Keratinocyte (primary cell): ENCODE measurements around the gene SHISA4. TPM values are rescaled to one million over a fixed set of nuclear protein-coding genes. Genes with fewer than 3 reads are reported as not detected.
"Not testable (repeated sequence)": the region's sequence is repeated elsewhere in the genome, so short reads cannot be mapped to it uniquely, and the experiment has no call there.

ENCODE experiments used
- DNase-seq: peaks from one replicate; pipeline ENCODE4 v3.0.0-alpha.2; 2011; ENCODE audit warnings: low read depth, missing footprints, low spot score
- FAIRE-seq: peaks from 2 replicates; lab custom pipeline; 2011; peaks lifted over from hg19 to GRCh38; lab: Jason Lieb, UNC
- H2AFZ ChIP-seq: 2 replicates; pipeline ENCODE4 v1.6.0; 2012; ENCODE audit warnings: low read length, control low read depth, inconsistent platforms; ENCODE audit not compliant: control insufficient read depth
- H3K27ac ChIP-seq: 2 replicates; pipeline ENCODE4 v1.5.1; 2011; ENCODE audit warnings: low read length; ENCODE audit not compliant: control insufficient read depth, insufficient read depth
- H3K27me3 ChIP-seq: 3 replicates; pipeline ENCODE4 v1.6.0; 2011; ENCODE audit warnings: low read length; ENCODE audit not compliant: control insufficient read depth, insufficient read depth; ENCODE audit errors: extremely low read depth
- H3K36me3 ChIP-seq, 2 experiments: 2 replicates in 1 of 2; 3 replicates in 1 of 2; pipeline ENCODE4 v1.5.1; 2011; ENCODE audit warnings: low read length in 2 of 2, mild to moderate bottlenecking in 1 of 2; ENCODE audit not compliant: control insufficient read depth in 2 of 2, insufficient read depth in 2 of 2; ENCODE audit errors: extremely low read depth in 1 of 2
- H3K4me1 ChIP-seq: 3 replicates; pipeline ENCODE4 v1.5.1; 2011; ENCODE audit warnings: low read length; ENCODE audit not compliant: control insufficient read depth, insufficient read depth; ENCODE audit errors: extremely low read depth
- H3K4me2 ChIP-seq: 3 replicates; pipeline ENCODE4 v1.6.0; 2011; ENCODE audit warnings: low read depth, low read length; ENCODE audit not compliant: control insufficient read depth, insufficient read depth; ENCODE audit errors: extremely low read depth
- H3K4me3 ChIP-seq, 3 experiments: fragments of 200-600 bp in 1 of 3; sonication (generic) in 1 of 3; 2 replicates in 2 of 3; 3 replicates in 1 of 3; pipeline ENCODE4 v1.5.1; 2011 to 2016; ENCODE audit warnings: low read length in 3 of 3, mild to moderate bottlenecking in 3 of 3, control low read depth in 2 of 3, inconsistent platforms in 1 of 3, low read depth in 1 of 3, mixed read lengths in 1 of 3, mixed run types in 1 of 3, moderate library complexity in 1 of 3; ENCODE audit not compliant: control insufficient read depth in 2 of 3, insufficient read depth in 2 of 3; ENCODE audit errors: extremely low read depth in 1 of 3
- H3K79me2 ChIP-seq: 2 replicates; pipeline ENCODE4 v1.6.0; 2012; ENCODE audit warnings: low read length; ENCODE audit not compliant: control insufficient read depth, insufficient read depth
- H3K9ac ChIP-seq: 3 replicates; pipeline ENCODE4 v1.6.0; 2011; ENCODE audit warnings: low read length; ENCODE audit not compliant: control insufficient read depth, insufficient read depth; ENCODE audit errors: extremely low read depth
- H3K9me1 ChIP-seq: 3 replicates; pipeline ENCODE4 v1.6.0; 2011; ENCODE audit warnings: low read length; ENCODE audit not compliant: control insufficient read depth, insufficient read depth; ENCODE audit errors: extremely low read depth
- H3K9me3 ChIP-seq: 2 replicates; pipeline ENCODE4 v1.5.1; 2012; ENCODE audit warnings: low read depth, low read length; ENCODE audit not compliant: control insufficient read depth
- H4K20me1 ChIP-seq: 3 replicates; pipeline ENCODE4 v1.6.0; 2011; ENCODE audit warnings: low read length; ENCODE audit not compliant: control insufficient read depth, insufficient read depth; ENCODE audit errors: extremely low read depth
- EZH2 ChIP-seq: IDR thresholded peaks from one replicate; pipeline ENCODE4 v1.6.1; 2012; ENCODE audit warnings: inconsistent platforms, mild to moderate bottlenecking, low read length, moderate library complexity
- dilution Hi-C: fragments of 300-500 bp; cut with MboI; formaldehyde crosslinking; loops from one replicate; pipeline ENCODE4 v1.7.0; 2020; ENCODE audit warnings: low sequenced_read_pairs; ENCODE audit not compliant: extremely low pct_ligation_motif_present
- polyA plus RNA-seq, 5 experiments: library from polyadenylated mRNA; depleted of rRNA in 3 of 5; stranded (reverse) in 3 of 5; stranded (forward) in 1 of 5; unstranded in 1 of 5; fragments of >200 nt; gene quantifications; 1 replicate in 1 of 5; 2 replicates in 3 of 5; 3 replicates in 1 of 5; pipeline versions ENCODE4 v1.2.1 to v1.2.3, GENCODE V29; 2011 to 2012; ENCODE audit warnings: missing spikeins in 2 of 5, low read depth in 1 of 5, low replicate concordance in 1 of 5
- TF ChIP-seq, protein P1 (sequence below), 3 experiments: IDR thresholded peaks in 1 of 3; conservative IDR thresholded peaks in 1 of 3; optimal IDR thresholded peaks in 1 of 3; 2 replicates in 2 of 3; 3 replicates in 1 of 3; pipeline versions ENCODE3 to v1.5.1; 2011; ENCODE audit warnings: low read length in 3 of 3, mild to moderate bottlenecking in 3 of 3, moderate library complexity in 2 of 3, control low read depth in 1 of 3, inconsistent platforms in 1 of 3; ENCODE audit not compliant: insufficient read depth in 2 of 3; ENCODE audit errors: extremely low read depth in 1 of 3

SHISA4 gene
- polyA plus RNA-seq, 1 donor (not counting 4 experiments of a cell fraction or from before 2014, with no cell fraction given) = 2.2 TPM

DNA sequence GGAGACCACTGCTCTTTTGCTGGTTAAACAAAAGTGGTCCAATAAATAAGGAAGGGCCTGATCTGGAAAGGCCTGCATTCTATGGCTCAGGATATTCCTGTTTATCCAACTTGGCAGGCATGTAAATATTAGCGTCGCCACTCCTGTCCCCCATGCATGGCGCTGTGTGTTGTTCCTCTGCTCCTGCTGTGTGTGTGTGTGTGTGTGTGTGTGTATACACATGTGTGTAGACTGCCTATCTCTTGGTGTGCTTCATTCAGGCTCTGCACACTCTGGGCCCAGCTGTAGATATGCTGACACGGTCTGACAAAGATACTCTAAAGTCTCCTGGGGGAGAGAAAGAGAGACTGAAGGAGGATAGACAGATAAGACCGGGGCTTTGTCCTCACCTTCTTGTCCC is 50.9 kb downstream of the SHISA4 start:
- DNase-seq (no peak), FAIRE-seq (no peak)
- H3K4me3 ChIP-seq = no peak overlapping the region
- no peak overlapping the region for H3K4me2 ChIP-seq
- H2AFZ ChIP-seq = no peak overlapping the region
- no peak for TF ChIP-seq EZH2
- TF ChIP-seq, protein P1, sequence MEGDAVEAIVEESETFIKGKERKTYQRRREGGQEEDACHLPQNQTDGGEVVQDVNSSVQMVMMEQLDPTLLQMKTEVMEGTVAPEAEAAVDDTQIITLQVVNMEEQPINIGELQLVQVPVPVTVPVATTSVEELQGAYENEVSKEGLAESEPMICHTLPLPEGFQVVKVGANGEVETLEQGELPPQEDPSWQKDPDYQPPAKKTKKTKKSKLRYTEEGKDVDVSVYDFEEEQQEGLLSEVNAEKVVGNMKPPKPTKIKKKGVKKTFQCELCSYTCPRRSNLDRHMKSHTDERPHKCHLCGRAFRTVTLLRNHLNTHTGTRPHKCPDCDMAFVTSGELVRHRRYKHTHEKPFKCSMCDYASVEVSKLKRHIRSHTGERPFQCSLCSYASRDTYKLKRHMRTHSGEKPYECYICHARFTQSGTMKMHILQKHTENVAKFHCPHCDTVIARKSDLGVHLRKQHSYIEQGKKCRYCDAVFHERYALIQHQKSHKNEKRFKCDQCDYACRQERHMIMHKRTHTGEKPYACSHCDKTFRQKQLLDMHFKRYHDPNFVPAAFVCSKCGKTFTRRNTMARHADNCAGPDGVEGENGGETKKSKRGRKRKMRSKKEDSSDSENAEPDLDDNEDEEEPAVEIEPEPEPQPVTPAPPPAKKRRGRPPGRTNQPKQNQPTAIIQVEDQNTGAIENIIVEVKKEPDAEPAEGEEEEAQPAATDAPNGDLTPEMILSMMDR (optimal IDR thresholded peaks at IDR 0.05 in 1 of 3, IDR thresholded peaks at IDR 0.05 in 1 of 3, conservative IDR thresholded peaks at IDR 0.05 in 1 of 3; ENCODE audit: extremely low read depth in 1 of 3, insufficient read depth in 2 of 3, low read length in 3 of 3) = no peak
- peaks cover 9% of the 10 kb centered on the region for H3K4me1 ChIP-seq
- H3K9me3 ChIP-seq = no peaks in the 10 kb centered on the region
- no peak overlapping the region for H3K27ac ChIP-seq
- dilution Hi-C loops = no loop called here
- no peak overlapping the region for H3K9ac ChIP-seq
- H3K79me2 ChIP-seq = no peaks in the 10 kb centered on the region
- peaks cover 9% of the 10 kb centered on the region for H3K27me3 ChIP-seq
- H3K36me3 ChIP-seq = no peaks in the 10 kb centered on the region
- no peaks in the 10 kb centered on the region for H4K20me1 ChIP-seq
- no peaks in the 10 kb centered on the region for H3K9me1 ChIP-seq

DNA sequence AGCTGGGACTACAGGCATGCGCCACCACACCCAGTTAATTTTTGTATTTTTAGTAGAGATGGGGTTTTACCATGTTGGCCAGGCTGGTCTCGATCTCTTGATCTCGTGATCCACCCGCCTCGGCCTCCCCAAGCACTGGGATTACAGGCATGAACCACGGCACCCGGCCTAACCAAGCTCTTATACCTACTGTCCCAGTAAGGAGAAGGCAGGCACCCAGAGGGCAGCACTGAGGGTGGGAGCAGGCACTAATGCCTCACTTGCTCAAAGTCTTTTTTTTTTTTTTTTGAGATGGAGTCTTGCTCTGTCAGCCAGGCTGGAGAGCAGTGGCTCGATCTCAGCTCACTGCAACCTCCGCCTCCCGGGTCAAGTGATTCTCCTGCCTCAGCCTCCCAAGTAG is 51.6 kb downstream of the SHISA4 start:
- H2AFZ ChIP-seq, H4K20me1 ChIP-seq, H3K9me1 ChIP-seq, DNase-seq, H3K4me2 ChIP-seq, H3K9ac ChIP-seq, H3K36me3 ChIP-seq, H3K4me3 ChIP-seq, FAIRE-seq, dilution Hi-C loops, H3K9me3 ChIP-seq, H3K27ac ChIP-seq, H3K79me2 ChIP-seq, H3K4me1 ChIP-seq: not testable (repeated sequence)
- peaks cover 11% of the 10 kb centered on the region for H3K27me3 ChIP-seq

DNA sequence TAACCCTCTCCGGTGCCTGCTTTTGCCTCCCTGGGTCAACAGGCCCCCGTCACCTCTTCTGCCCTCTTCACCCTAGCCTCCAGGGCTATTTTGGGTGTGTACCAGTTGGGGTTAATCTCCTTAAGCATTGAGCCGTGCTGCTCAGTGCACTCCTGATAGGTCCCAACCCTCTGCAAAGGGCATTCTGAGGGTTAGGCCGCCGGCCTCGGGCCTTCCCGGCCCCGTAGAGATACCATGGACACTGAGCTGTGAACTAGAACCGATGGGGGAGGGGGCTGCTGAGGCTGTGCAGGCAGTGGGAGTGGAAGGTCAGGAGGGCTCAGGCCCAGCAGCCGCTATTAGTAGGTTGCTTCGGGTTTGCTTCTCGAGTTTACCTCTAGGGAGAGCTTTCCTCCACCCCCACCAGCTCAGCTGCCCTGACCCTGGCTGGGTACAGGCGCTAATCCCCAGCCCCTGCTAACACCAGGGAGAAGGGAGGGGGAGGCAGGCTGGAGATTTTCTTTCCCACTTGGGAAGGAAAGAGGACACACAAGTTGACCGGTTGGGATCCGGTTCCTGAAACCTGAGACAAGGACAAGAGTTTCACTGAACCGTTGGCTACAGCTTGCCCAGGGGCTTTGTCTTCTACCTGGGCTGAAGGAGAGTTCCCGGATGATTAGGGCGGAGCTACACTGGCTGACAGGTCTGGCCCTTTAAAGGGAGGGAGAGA is 52.9 kb downstream of the SHISA4 start:
- Histone ChIP-seq H3K36me3 (no peaks in the 10 kb centered on the region), H3K4me3 (no peak overlapping the region), H3K79me2 (no peaks in the 10 kb centered on the region), H3K27me3 (peaks cover 23% of the 10 kb centered on the region), H4K20me1 (no peaks in the 10 kb centered on the region), H3K9me1 (no peaks in the 10 kb centered on the region), H3K4me2 (no peak overlapping the region), H3K4me1 (peaks cover 9% of the 10 kb centered on the region), H3K9me3 (no peaks in the 10 kb centered on the region), H3K27ac (no peak overlapping the region), H2AFZ (no peak overlapping the region), H3K9ac (no peak overlapping the region)
- FAIRE-seq (no peak), DNase-seq (no peak)
- no peak for TF ChIP-seq EZH2
- dilution Hi-C loops = no loop called here
